Caco-2 (cell line): ENCODE measurements around the gene CHRD. TPM values are rescaled to one million over a fixed set of nuclear protein-coding genes. Genes with fewer than 3 reads are reported as not detected.

Experiments
- BruUV-seq: library from RNA; stranded (reverse); fragments of 400-500 nt; replicated peaks from 2 replicates; lab custom pipeline; 2021; lab: Mats Ljungman, UMichigan
- CTCF ChIA-PET: fragments of 300-600 bp; sonication (Branson Sonifier 250); formaldehyde crosslinking; loops from one replicate; lab custom pipeline; 2022; ENCODE audit warnings: antibody characterized with exemption; lab: Charles Lee
- POLR2A ChIA-PET: fragments of 300-600 bp; sonication (Branson Sonifier 250); formaldehyde crosslinking; loops from one replicate; lab custom pipeline; 2022; ENCODE audit warnings: antibody characterized with exemption; lab: Charles Lee
- DNase-seq, 2 experiments: peaks; one replicate each; pipeline versions ENCODE4 v3.0.0 to v3.0.0-alpha.2; 2020 to 2022
- H3K27me3 ChIP-seq: replicated peaks from 2 replicates; pipeline ENCODE4 v1.6.0; 2011; ENCODE audit warnings: low read length; ENCODE audit not compliant: control insufficient read depth, insufficient read depth
- H3K36me3 ChIP-seq: 2 replicates; pipeline ENCODE4 v1.5.1; 2011; ENCODE audit warnings: low read length; ENCODE audit not compliant: control insufficient read depth, insufficient read depth
- H3K4me1 ChIP-seq: fragments of 250-450 bp; sonication (Bioruptor Pico); 2 replicates; pipeline ENCODE4 v1.5.1; 2020; ENCODE audit warnings: mild to moderate bottlenecking
- H3K4me3 ChIP-seq: 2 replicates; pipeline ENCODE4 v1.5.1; 2011; ENCODE audit warnings: low read depth, mild to moderate bottlenecking, control low read depth, low read length
- H3K9me3 ChIP-seq: fragments of 250-450 bp; sonication (Bioruptor Pico); 2 replicates; pipeline ENCODE4 v1.5.1; 2020; ENCODE audit warnings: mild to moderate bottlenecking, moderate library complexity
- H3K27ac Mint-ChIP-seq: one replicate; pipeline ENCODE4 v1.8.0; 2022; ENCODE audit warnings: mixed read lengths; ENCODE audit not compliant: unreplicated experiment
- H3K27me3 Mint-ChIP-seq: one replicate; pipeline ENCODE4 v1.8.0; 2022; ENCODE audit warnings: mixed read lengths; ENCODE audit not compliant: insufficient read depth, unreplicated experiment
- H3K36me3 Mint-ChIP-seq: one replicate; pipeline ENCODE4 v1.8.0; 2022; ENCODE audit warnings: mild to moderate bottlenecking, mixed read lengths; ENCODE audit not compliant: insufficient read depth, unreplicated experiment
- H3K4me1 Mint-ChIP-seq: one replicate; pipeline ENCODE4 v1.8.0; 2022; ENCODE audit warnings: low read depth, mixed read lengths; ENCODE audit not compliant: unreplicated experiment
- H3K4me3 Mint-ChIP-seq: one replicate; pipeline ENCODE4 v1.8.0; 2022; ENCODE audit warnings: mild to moderate bottlenecking, moderate library complexity, mixed read lengths; ENCODE audit not compliant: unreplicated experiment
- H3K9me3 Mint-ChIP-seq: one replicate; pipeline ENCODE4 v1.8.0; 2022; ENCODE audit warnings: mixed read lengths; ENCODE audit not compliant: unreplicated experiment
- CTCF ChIP-seq, 2 experiments: fragments of 200-600 bp in 1 of 2; IDR thresholded peaks; 1 replicate in 1 of 2; 2 replicates in 1 of 2; pipeline versions ENCODE4 v1.5.1 to v1.8.0; 2011 to 2022; ENCODE audit warnings: antibody characterized with exemption in 1 of 2, control low read depth in 1 of 2, inconsistent platforms in 1 of 2, low read depth in 1 of 2, low read length in 1 of 2, mild to moderate bottlenecking in 1 of 2, moderate library complexity in 1 of 2; ENCODE audit not compliant: insufficient read depth in 1 of 2, severe bottlenecking in 1 of 2, unreplicated experiment in 1 of 2
- intact Hi-C: fragments of 100-400 bp; cut with micrococcal nuclease; formaldehyde crosslinking; loops from one replicate; pipeline ENCODE4 v1.10.0; 2022; ENCODE audit not compliant: unreplicated experiment
- total RNA-seq: library from RNA; stranded (reverse); gene quantifications from 2 replicates; pipeline ENCODE4 v1.2.3, GENCODE V29; 2022

CHRD gene
- total RNA-seq, 1 experiment from 2014 or later: 6.4 TPM

GRCh38 chr3:184333700-184334099 is 46.2 kb upstream of the CHRD start:
- POLR2A ChIA-PET: no interaction called here
- BruUV-seq: no TSS peak
- H3K4me3 Mint-ChIP-seq: no peak overlapping the region

GRCh38 chr3:184334470-184335158 is 45.2 kb upstream of the CHRD start:
- Mint-ChIP-seq H3K4me1 (no peaks in the 10 kb centered on the region), H3K4me3 (no peak overlapping the region), H3K27ac (peak overlapping the region; percentile 53), H3K9me3 (no peaks in the 10 kb centered on the region), H3K36me3 (peaks cover 93% of the 10 kb centered on the region), H3K27me3 (no peaks in the 10 kb centered on the region)
- POLR2A ChIA-PET: no interaction called here
- Histone ChIP-seq H3K4me1 (no peaks in the 10 kb centered on the region), H3K27me3 (no peaks in the 10 kb centered on the region), H3K36me3 (peaks cover 6% of the 10 kb centered on the region), H3K4me3 (no peak overlapping the region), H3K9me3 (no peaks in the 10 kb centered on the region)
- no peak for TF ChIP-seq CTCF (IDR thresholded peaks at IDR 0.05; ENCODE audit: insufficient read depth in 1 of 2, low read depth in 1 of 2, low read length in 1 of 2, severe bottlenecking in 1 of 2, unreplicated experiment in 1 of 2)
- no peak for DNase-seq
- intact Hi-C loops: no loop called here
- CTCF ChIA-PET: no interaction called here
- TSS peak; percentile 20 for BruUV-seq

More at GRCh38 chr3:184333700-184334099, 46.2 kb upstream of the CHRD start:
- Mint-ChIP-seq H3K9me3 (no peaks in the 10 kb centered on the region), H3K36me3 (peaks cover 96% of the 10 kb centered on the region), H3K27me3 (no peaks in the 10 kb centered on the region), H3K27ac (peak overlapping the region; percentile 22), H3K4me1 (no peaks in the 10 kb centered on the region)
- H3K9me3 ChIP-seq: no peaks in the 10 kb centered on the region
- H3K4me1 ChIP-seq: no peaks in the 10 kb centered on the region
- no peak for DNase-seq
- no peak for TF ChIP-seq CTCF (IDR thresholded peaks at IDR 0.05; ENCODE audit: insufficient read depth in 1 of 2, low read depth in 1 of 2, low read length in 1 of 2, severe bottlenecking in 1 of 2, unreplicated experiment in 1 of 2)
- H3K4me3 ChIP-seq: no peak overlapping the region
- H3K36me3 ChIP-seq: peaks cover 6% of the 10 kb centered on the region
- intact Hi-C loops: no loop called here
- no peaks in the 10 kb centered on the region for H3K27me3 ChIP-seq
- CTCF ChIA-PET: no interaction called here

- no peak for TF ChIP-seq CTCF (IDR thresholded peaks at IDR 0.05; ENCODE audit: insufficient read depth in 1 of 2, low read depth in 1 of 2, low read length in 1 of 2, severe bottlenecking in 1 of 2, unreplicated experiment in 1 of 2)
- Mint-ChIP-seq H3K36me3 (peaks cover 86% of the 10 kb centered on the region), H3K4me3 (peak overlapping the region; percentile 77), H3K27ac (peak overlapping the region; percentile 53), H3K27me3 (no peaks in the 10 kb centered on the region), H3K4me1 (no peaks in the 10 kb centered on the region), H3K9me3 (no peaks in the 10 kb centered on the region)
- POLR2A ChIA-PET: no interaction called here
- CTCF ChIA-PET: interaction anchor here (1.0 kb wide), 1 partner anchor 10 kb away, joined by 3 read pairs; no protein-coding TSS in a partner anchor
- H3K27me3 ChIP-seq: no peaks in the 10 kb centered on the region
- intact Hi-C loops: no loop called here
- peak overlapping the region; percentile 23 for H3K4me3 ChIP-seq
- no peaks in the 10 kb centered on the region for H3K9me3 ChIP-seq
- H3K36me3 ChIP-seq: peaks cover 6% of the 10 kb centered on the region
- DNase-seq: no peak
- no TSS peak for BruUV-seq
- no peaks in the 10 kb centered on the region for H3K4me1 ChIP-seq
Measured at GRCh38 chr3:184335291-184335660, 44.6 kb upstream of the CHRD start.
